ENCODE results near the gene SUPT3H. TPM values are rescaled to one million over a fixed set of nuclear protein-coding genes. Genes with fewer than 3 reads are reported as not detected.

The SUPT3H gene
- polyA plus RNA-seq, 3 donors = 2.4 to 3.5 (median 2.5) TPM

- Histone ChIP-seq H4K20me1 (ENCODE audit: insufficient read depth, low read length) (no peaks in the 10 kb centered on the region), H3K4me2 (replicated peaks; ENCODE audit: extremely low read depth, low read length, poor library complexity, severe bottlenecking) (no peak overlapping the region), H3K4me1 (ENCODE audit: control insufficient read depth in 1 of 2, insufficient read depth in 2 of 2, low read length in 2 of 2) (no peaks in the 10 kb centered on the region), H3K36me3 (replicated peaks in 1 of 2; ENCODE audit: control insufficient read depth in 1 of 2, insufficient read depth in 2 of 2, low read length in 2 of 2) (no peaks in the 10 kb centered on the region), H3K79me2 (ENCODE audit: insufficient read depth, low read length) (no peaks in the 10 kb centered on the region), H3K4me3 (replicated peaks in 1 of 3; ENCODE audit: low read depth in 2 of 3, low read length in 3 of 3) (no peak overlapping the region), H3K9ac (ENCODE audit: insufficient read depth, low read length, poor library complexity, severe bottlenecking) (no peak overlapping the region), H2AFZ (ENCODE audit: insufficient read depth, low read depth, low read length, poor library complexity, severe bottlenecking) (no peak overlapping the region), H3K27me3 (ENCODE audit: control insufficient read depth in 2 of 2, insufficient read depth in 2 of 2, low read length in 2 of 2) (no peaks in the 10 kb centered on the region), H3K27ac (ENCODE audit: low read depth in 1 of 2, low read length in 2 of 2) (no peak overlapping the region), H3K9me3 (replicated peaks in 1 of 2; ENCODE audit: control insufficient read depth in 1 of 2, insufficient read depth in 1 of 2, low read length in 2 of 2) (no peaks in the 10 kb centered on the region)
- Mint-ChIP-seq H3K4me3 (no peak overlapping the region), H3K27ac (no peak overlapping the region), H3K27me3 (ENCODE audit: low read depth in 3 of 3) (no peaks in the 10 kb centered on the region), H3K36me3 (no peaks in the 10 kb centered on the region), H3K9me3 (peaks cover 0 to 6% (median 0%) of the 10 kb centered on the region in 7 donors), H3K4me1 (no peaks in the 10 kb centered on the region)
- DNase-seq = no peak
- WGBS (ENCODE audit: insufficient coverage) = 100% methylated on average over 1 of the region's 2 CpGs
- TF ChIP-seq CTCF (IDR thresholded peaks at IDR 0.05) = no peak
- intact Hi-C loops (cut with micrococcal nuclease) = no loop called here
These were observed 462.6 kb downstream of the SUPT3H start for GRCh38 chr6:44915111-44915510.

- no peak overlapping the region for H3K9ac ChIP-seq (ENCODE audit: insufficient read depth, low read length, poor library complexity, severe bottlenecking)
- H3K36me3 Mint-ChIP-seq = no peaks in the 10 kb centered on the region
- peaks cover 0 to 6% (median 0%) of the 10 kb centered on the region in 7 donors for H3K9me3 Mint-ChIP-seq
- no peak overlapping the region for H3K4me3 Mint-ChIP-seq
- H3K27ac ChIP-seq (ENCODE audit: low read depth in 1 of 2, low read length in 2 of 2) = no peak overlapping the region
- no peak overlapping the region for H2AFZ ChIP-seq (ENCODE audit: insufficient read depth, low read depth, low read length, poor library complexity, severe bottlenecking)
- no peak overlapping the region for H3K4me3 ChIP-seq (replicated peaks in 1 of 3; ENCODE audit: low read depth in 2 of 3, low read length in 3 of 3)
- intact Hi-C loops (cut with micrococcal nuclease) = no loop called here
- H3K4me1 ChIP-seq (ENCODE audit: control insufficient read depth in 1 of 2, insufficient read depth in 2 of 2, low read length in 2 of 2) = no peaks in the 10 kb centered on the region
- H3K4me1 Mint-ChIP-seq = no peaks in the 10 kb centered on the region
- no peak overlapping the region for H3K27ac Mint-ChIP-seq
- no peaks in the 10 kb centered on the region for H3K27me3 ChIP-seq (ENCODE audit: control insufficient read depth in 2 of 2, insufficient read depth in 2 of 2, low read length in 2 of 2)
- no peaks in the 10 kb centered on the region for H3K27me3 Mint-ChIP-seq (ENCODE audit: low read depth in 3 of 3)
- DNase-seq = no peak
- no peak overlapping the region for H3K4me2 ChIP-seq (replicated peaks; ENCODE audit: extremely low read depth, low read length, poor library complexity, severe bottlenecking)
- no peaks in the 10 kb centered on the region for H3K79me2 ChIP-seq (ENCODE audit: insufficient read depth, low read length)
- no peaks in the 10 kb centered on the region for H4K20me1 ChIP-seq (ENCODE audit: insufficient read depth, low read length)
- H3K36me3 ChIP-seq (replicated peaks in 1 of 2; ENCODE audit: control insufficient read depth in 1 of 2, insufficient read depth in 2 of 2, low read length in 2 of 2) = no peaks in the 10 kb centered on the region
- TF ChIP-seq CTCF (IDR thresholded peaks at IDR 0.05) = no peak
- no peaks in the 10 kb centered on the region for H3K9me3 ChIP-seq (replicated peaks in 1 of 2; ENCODE audit: control insufficient read depth in 1 of 2, insufficient read depth in 1 of 2, low read length in 2 of 2)
These were observed 463.6 kb downstream of the SUPT3H start for GRCh38 chr6:44914141-44914540.
